ENCODE measurements around the gene SERAC1.

GRCh38 chr6:158184608-158185007, 16.5 kb upstream of the SERAC1 start:
- TF ChIP-seq CTCF (optimal IDR thresholded peaks at IDR 0.05 in 1 of 3, IDR thresholded peaks at IDR 0.05 in 1 of 3, conservative IDR thresholded peaks at IDR 0.05 in 1 of 3; ENCODE audit: extremely low read depth in 1 of 3, insufficient read depth in 2 of 3, low read length in 3 of 3) (no peak), EZH2 (IDR thresholded peaks at IDR 0.05; ENCODE audit: low read length) (no peak)
